Endometrium (tissue), 2 donors: ENCODE data around the gene HDAC4.

ENCODE experiments used
- FAIRE-seq: peaks from 2 replicates; lab custom pipeline; 2012; peaks lifted over from hg19 to GRCh38; lab: Jason Lieb, UNC
- donor health status: control.
- donor health status: control.

The HDAC4 gene

GRCh38 chr2:239105234-239105633, 295.6 kb downstream of the HDAC4 start:
- no peak for FAIRE-seq

GRCh38 chr2:239104800-239105199, 296.0 kb downstream of the HDAC4 start:
- FAIRE-seq: no peak

GRCh38 chr2:239103125-239104098, 297.4 kb downstream of the HDAC4 start:
- no peak for FAIRE-seq

GRCh38 chr2:239102266-239102665, 298.6 kb downstream of the HDAC4 start:
- no peak for FAIRE-seq

GRCh38 chr2:239101807-239102206, 299.0 kb downstream of the HDAC4 start:
- FAIRE-seq: no peak

GRCh38 chr2:239101071-239101470, 299.7 kb downstream of the HDAC4 start:
- FAIRE-seq: no peak

- no peak for FAIRE-seq
These were observed 301.3 kb downstream of the HDAC4 start for GRCh38 chr2:239099474-239099873.

GRCh38 chr2:239098288-239098970, 302.4 kb downstream of the HDAC4 start:
- FAIRE-seq: no peak

- FAIRE-seq: no peak
These were observed 303.5 kb downstream of the HDAC4 start for GRCh38 chr2:239097428-239097696.

- FAIRE-seq: no peak
These were observed 304.0 kb downstream of the HDAC4 start for GRCh38 chr2:239096676-239097427.

GRCh38 chr2:239095460-239096081, 305.2 kb downstream of the HDAC4 start:
- FAIRE-seq: no peak

- no peak for FAIRE-seq
These were observed 306.0 kb downstream of the HDAC4 start for GRCh38 chr2:239094867-239095266.

GRCh38 chr2:239093952-239094351, 306.9 kb downstream of the HDAC4 start:
- FAIRE-seq: no peak

GRCh38 chr2:239093542-239093941, 307.3 kb downstream of the HDAC4 start:
- FAIRE-seq: no peak

- FAIRE-seq: no peak
These were observed 308.1 kb downstream of the HDAC4 start for GRCh38 chr2:239092571-239093294.

- no peak for FAIRE-seq
These were observed 310.9 kb downstream of the HDAC4 start for GRCh38 chr2:239089884-239090283.

GRCh38 chr2:239087046-239087710, 313.6 kb downstream of the HDAC4 start:
- FAIRE-seq: no peak

GRCh38 chr2:239086325-239087020, 314.3 kb downstream of the HDAC4 start:
- no peak for FAIRE-seq

GRCh38 chr2:239085201-239085992, 315.4 kb downstream of the HDAC4 start:
- FAIRE-seq: no peak

GRCh38 chr2:239084007-239084406, 316.8 kb downstream of the HDAC4 start:
- FAIRE-seq: no peak
